GM12865 (cell line): ENCODE measurements around the gene KRTCAP2.
"Not testable (repeated sequence)": the region's sequence is repeated elsewhere in the genome, so short reads cannot be mapped to it uniquely, and the experiment has no call there.

Experiments used
- DNase-seq: peaks from one replicate; pipeline ENCODE4 v3.0.0; 2010; ENCODE audit warnings: low read depth
- H3K4me3 ChIP-seq: 2 replicates; pipeline ENCODE4 v1.5.1; 2011; ENCODE audit warnings: mild to moderate bottlenecking, low read depth, low read length, control low read depth
- TF ChIP-seq, protein P1 (sequence below): IDR thresholded peaks from 2 replicates; pipeline ENCODE4 v1.5.1; 2011; ENCODE audit warnings: low read length, control low read depth, low read depth, inconsistent platforms; ENCODE audit not compliant: insufficient read depth; ENCODE audit errors: missing control alignments

The KRTCAP2 gene

DNA sequence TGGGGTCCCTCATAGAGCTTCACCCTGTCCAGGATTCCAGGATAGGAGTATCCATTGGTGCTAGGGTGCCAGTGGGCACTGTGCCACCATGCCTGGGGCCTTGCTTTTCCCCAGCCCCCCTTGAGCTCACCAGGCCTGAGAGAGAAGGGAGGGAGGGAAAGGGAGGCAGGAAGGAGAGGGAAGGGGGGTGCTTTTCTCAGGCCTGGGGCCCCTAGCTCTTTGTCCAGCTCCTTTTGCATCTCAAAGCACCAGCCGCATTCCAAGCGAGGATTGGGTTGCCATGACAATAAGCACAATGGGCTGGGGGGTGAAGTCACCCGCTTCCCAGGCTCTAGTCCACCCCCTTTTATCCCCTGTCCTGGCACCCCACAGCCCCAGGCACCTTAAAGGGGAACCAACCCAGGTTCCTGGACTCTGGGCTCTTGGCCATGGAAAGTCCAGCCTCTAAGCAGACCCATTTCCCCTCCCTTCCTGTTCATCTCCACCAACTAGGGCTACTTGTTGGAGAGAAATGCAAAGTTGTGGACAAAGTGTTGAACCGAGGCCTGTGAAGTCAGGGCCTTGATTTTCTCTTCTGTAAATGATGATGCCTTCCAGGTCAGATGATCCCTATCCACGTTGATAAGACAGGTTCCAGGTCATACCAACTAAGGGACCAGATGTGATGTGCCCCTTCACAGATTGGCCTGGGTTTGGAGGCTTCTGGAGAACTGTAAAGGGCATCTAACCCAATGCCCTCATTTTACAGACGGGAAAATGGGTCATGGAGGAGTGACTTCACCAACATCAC lies 23.2 kb upstream of the KRTCAP2 start:
- H3K4me3 ChIP-seq = no peak overlapping the region
- TF ChIP-seq, protein P1, sequence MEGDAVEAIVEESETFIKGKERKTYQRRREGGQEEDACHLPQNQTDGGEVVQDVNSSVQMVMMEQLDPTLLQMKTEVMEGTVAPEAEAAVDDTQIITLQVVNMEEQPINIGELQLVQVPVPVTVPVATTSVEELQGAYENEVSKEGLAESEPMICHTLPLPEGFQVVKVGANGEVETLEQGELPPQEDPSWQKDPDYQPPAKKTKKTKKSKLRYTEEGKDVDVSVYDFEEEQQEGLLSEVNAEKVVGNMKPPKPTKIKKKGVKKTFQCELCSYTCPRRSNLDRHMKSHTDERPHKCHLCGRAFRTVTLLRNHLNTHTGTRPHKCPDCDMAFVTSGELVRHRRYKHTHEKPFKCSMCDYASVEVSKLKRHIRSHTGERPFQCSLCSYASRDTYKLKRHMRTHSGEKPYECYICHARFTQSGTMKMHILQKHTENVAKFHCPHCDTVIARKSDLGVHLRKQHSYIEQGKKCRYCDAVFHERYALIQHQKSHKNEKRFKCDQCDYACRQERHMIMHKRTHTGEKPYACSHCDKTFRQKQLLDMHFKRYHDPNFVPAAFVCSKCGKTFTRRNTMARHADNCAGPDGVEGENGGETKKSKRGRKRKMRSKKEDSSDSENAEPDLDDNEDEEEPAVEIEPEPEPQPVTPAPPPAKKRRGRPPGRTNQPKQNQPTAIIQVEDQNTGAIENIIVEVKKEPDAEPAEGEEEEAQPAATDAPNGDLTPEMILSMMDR = no peak
- DNase-seq = no peak

DNA sequence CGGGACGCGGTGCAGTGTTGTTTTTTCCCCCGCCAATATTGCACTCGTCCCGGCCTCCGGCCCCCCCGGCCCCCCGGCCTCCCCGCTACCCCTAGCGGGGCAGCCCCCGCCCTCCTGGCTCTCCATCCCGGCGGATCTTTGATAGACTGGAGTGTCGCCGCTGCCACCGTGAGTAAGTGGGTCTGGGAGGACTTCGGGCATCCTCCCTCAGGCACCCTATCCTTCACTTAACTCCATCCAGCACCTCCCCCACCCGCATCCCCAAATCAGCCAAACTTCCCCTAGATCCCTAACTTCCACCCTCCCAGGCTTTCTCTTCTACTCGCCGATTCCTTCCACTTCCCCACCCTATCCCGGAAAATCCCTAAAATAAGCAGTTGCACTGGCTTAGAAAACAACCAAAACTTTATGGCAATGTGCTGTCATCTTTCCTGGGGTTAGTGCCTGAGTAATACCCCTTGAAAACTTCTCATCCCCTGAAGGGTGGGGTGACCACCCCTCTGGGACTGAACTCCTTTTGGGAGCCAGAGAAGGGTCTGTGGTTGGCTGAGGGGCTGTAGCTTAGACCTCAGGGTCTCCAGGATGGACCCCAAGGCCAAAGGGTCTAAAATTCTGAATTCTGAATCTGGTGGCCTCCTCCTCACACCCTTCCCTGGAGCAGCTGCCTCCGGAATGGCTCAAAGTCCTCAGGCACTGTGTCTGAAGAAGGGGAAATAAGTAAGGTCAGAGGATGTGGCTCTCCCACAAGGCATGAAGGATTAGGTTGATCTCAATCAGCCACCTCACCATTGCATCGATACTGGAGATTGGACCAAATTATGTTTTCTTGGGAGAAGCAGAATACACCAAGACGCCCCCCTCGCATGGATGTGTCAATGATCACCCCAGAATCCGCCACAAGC lies 22.3 kb upstream of the KRTCAP2 start:
- H3K4me3 ChIP-seq = peak overlapping the region; percentile 60
- TF ChIP-seq, protein P1 = no peak
- no peak for DNase-seq

DNA sequence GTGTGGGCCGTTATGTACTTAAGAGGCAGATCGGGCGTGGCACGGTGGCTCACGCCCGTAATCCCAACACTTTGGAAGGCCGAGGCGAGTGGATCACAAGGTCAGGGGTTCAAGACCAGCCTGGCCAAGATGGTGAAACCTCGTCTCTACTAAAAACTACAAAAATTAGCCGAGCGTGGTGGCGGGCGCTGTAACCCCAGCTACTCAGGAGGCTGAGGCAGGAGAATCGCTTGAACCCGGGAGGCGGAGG lies 20.8 kb upstream of the KRTCAP2 start:
- peak overlapping the region; percentile 60 for H3K4me3 ChIP-seq

DNA sequence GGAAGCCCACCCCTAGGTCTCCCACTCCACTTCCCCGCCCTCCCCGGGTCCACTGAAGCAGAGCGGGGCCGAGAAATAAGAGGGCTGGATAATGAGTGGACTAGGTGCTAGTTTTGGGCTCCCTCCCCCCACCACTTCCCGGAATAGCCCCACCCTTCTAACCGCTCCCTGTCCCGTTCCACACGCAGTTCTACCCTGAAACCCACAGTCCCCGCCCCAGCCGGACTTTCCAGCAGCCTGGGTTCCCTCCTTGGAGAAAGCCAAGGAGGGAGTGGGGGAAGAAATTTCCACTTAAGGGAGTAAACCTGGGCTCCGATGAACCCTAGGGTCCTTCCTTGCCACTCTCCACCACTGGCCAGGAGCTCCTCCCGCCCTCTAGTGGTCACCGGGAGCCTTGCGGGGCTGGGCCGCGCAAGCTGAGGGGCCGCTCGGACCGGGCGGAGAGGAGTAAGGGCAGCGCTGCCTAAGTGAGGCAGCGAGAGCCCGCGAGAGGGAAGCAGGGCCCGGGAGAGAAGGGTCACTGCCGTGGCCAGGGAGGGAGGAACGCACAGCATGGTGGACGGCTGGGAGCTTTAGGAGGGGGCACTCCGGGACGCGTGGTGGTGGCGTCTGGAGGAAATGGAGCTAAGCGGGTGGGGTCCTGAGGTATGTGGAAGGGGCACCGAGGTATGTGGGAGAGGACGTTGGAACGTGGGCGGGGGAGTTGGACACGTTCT lies 20.3 kb upstream of the KRTCAP2 start:
- peak; percentile 90 for DNase-seq
- H3K4me3 ChIP-seq = peak overlapping the region; percentile 60
- TF ChIP-seq, protein P1 = peak; percentile 98

More for the DNA sequence above, 20.8 kb upstream of the KRTCAP2 start:
- DNase-seq = not testable (repeated sequence)

DNA sequence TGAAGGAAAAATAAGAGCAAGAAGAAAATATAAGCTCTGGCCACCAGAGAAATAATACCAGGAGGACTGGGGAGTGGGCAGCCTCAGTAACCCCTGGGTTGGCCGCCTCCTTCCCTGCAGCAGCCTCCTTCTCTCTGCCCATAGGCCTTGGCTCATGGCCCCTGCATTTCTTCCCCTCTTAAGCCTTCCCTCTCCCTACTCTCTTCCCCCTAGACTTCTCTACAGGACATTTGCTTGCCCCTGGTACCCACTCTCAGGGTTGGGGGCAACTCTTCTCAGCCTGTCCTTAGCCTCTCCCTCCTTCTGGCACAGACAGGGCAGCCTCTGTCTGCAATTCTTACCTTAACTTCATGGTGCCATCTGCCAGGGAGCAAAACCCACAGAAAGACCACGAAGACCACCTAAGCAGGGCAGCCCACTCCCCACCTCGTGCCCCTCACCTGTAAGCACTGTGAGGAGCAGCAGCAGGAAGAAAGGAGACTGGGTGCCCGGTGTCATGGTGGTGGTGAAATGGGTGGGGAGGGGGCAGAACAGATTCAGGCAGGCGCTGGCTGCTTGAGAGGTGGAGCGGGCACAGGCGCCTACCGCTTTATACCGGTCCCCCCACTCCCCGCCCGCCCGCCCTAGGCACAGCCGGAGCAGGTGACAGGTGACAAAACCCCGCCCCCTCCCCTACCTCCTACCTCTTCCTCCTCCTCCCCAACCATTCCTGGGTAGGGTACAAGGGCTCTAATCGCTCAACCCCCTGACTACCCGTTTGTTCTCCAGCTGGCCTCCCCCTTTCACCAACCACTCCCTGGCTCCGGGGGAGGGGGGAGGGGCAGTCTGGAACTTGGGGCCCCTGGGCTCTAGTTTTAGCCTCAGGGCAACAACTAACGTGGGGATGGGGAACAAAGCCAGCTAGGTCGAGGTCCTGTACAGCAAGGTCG lies 19.5 kb upstream of the KRTCAP2 start:
- TF ChIP-seq, protein P1 = no peak
- no peak for DNase-seq
- peak overlapping the region; percentile 60 for H3K4me3 ChIP-seq

DNA sequence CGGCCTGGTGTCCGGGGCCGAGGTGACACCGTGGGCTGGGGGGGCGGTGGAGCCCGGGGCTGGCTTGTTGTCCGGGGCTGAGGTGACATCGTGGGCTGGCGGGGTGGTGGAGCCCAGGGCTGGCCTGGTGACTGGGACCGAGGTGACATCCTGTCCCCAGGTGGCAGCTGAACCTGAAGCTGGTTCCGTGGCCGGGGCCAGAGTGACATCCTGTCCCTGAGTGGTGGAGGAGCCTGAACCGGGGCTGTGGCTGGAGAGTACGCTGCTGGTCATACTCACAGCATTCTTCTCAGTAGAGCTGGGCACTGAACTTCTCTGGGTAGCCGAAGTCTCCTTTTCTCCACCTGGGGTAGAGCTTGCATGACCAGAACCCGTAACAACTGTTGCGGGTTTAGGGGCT lies 18.8 kb upstream of the KRTCAP2 start:
- H3K4me3 ChIP-seq = no peak overlapping the region
- TF ChIP-seq, protein P1 = no peak

DNA sequence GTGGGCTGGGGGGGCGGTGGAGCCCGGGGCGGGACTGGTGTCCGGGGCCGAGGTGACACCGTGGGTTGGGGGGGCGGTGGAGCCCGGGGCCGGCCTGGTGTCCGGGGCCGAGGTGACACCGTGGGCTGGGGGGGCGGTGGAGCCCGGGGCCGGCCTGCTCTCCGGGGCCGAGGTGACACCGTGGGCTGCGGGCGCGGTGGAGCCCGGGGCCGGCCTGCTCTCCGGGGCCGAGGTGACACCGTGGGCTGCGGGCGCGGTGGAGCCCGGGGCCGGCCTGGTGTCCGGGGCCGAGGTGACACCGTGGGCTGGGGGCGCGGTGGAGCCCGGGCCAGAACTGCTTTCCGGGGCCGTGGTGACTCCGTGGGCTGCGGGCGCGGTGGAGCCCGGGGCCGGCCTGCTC lies 16.8 kb upstream of the KRTCAP2 start:
- not testable (repeated sequence) for H3K4me3 ChIP-seq, DNase-seq

More for the DNA sequence above, 18.8 kb upstream of the KRTCAP2 start:
- DNase-seq = no peak
